Stimulated activated CD4-positive, alpha-beta T cell treated with anti-CD3 and anti-CD28 coated beads, Interleukin-12 subunit alpha, Interleukin-12 subunit beta, amount 100 ng/mL, for 4 hours (primary cell): Measurements from ENCODE around the gene SUPT20HL1.

ENCODE experiments used
- DNase-seq: peaks from one replicate; pipeline ENCODE4 v3.0.0-alpha.2; 2020

SUPT20HL1 gene

GRCh38 chrX:24399550-24399949, 39.1 kb downstream of the SUPT20HL1 start:
- DNase-seq, result no peak

- no peak for DNase-seq
Measured at GRCh38 chrX:24405959-24406358, 45.5 kb downstream of the SUPT20HL1 start.
